Measurements from ENCODE around the gene SELENOO.

SELENOO gene

DNA sequence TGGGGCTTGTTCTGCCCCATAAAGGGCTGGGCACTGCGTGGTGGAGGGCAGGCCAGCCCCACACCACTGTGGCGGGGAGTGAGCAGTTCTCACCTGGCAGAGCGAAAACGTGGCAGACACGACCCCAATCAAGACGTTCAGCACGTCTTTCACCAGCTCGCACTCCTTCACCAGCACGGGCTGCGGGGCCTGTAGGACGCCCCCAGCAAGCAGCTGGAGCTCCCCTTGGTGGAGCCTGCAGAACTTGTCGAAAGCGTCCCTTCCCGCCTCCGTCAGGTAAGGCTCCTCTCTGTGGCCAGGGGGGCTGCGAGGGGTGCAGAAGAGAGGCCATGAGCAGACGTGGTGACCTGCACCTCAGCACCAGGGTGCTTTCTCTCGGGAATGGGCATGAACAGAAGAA lies 32.4 kb downstream of the SELENOO start:
- no peak for TF ChIP-seq CTCF (IDR thresholded peaks at IDR 0.05; ENCODE audit: control extremely low read depth, extremely low read depth, low read depth, missing control alignments)
- ChIA-PET CTCF (interaction anchor here (1.3 to 4.3 kb wide), 4 partner anchors 8 to 27 kb away, joined by 4 to 23 read pairs (median 4); partner anchors contain the start of gene HDAC10), POLR2A (no interaction called here)
- DNase-seq (ENCODE audit: extremely low spot score), result no peak

GRCh38 chr22:50236731-50237409 lies 36.1 kb downstream of the SELENOO start:
- ChIA-PET CTCF (interaction anchor here (0.6 to 3.0 kb wide), 9 partner anchors 14 to 163 kb away, joined by 3 to 10 read pairs (median 3); partner anchors contain the start of gene HDAC10), POLR2A (no interaction called here)
- DNase-seq (ENCODE audit: extremely low spot score), result no peak
- TF ChIP-seq CTCF (IDR thresholded peaks at IDR 0.05; ENCODE audit: control extremely low read depth, extremely low read depth, low read depth, missing control alignments), result peak; percentile 30

GRCh38 chr22:50238755-50239154 lies 37.9 kb downstream of the SELENOO start:
- no peak for TF ChIP-seq CTCF (IDR thresholded peaks at IDR 0.05; ENCODE audit: control extremely low read depth, extremely low read depth, low read depth, missing control alignments)
- no peak for DNase-seq (ENCODE audit: extremely low spot score)
- POLR2A ChIA-PET, result no interaction called here
- CTCF ChIA-PET, result interaction anchor here (1.4 to 2.9 kb wide), 2 partner anchors 11 to 259 kb away, joined by 4 to 15 read pairs; no protein-coding TSS in a partner anchor

GRCh38 chr22:50242406-50242949 lies 41.7 kb downstream of the SELENOO start:
- DNase-seq (ENCODE audit: extremely low spot score), result no peak
- TF ChIP-seq CTCF (IDR thresholded peaks at IDR 0.05; ENCODE audit: control extremely low read depth, extremely low read depth, low read depth, missing control alignments), result no peak
- POLR2A ChIA-PET, result interaction anchor here (0.6 kb wide), 1 partner anchor 265 kb away, joined by 3 read pairs; the partner anchor contains the start of genes LMF2 and NCAPH2
- CTCF ChIA-PET, result interaction anchor here (0.6 to 3.0 kb wide), 15 partner anchors 8 to 379 kb away, joined by 3 to 23 read pairs (median 3); partner anchors contain the start of genes HDAC10 and SCO2

DNA sequence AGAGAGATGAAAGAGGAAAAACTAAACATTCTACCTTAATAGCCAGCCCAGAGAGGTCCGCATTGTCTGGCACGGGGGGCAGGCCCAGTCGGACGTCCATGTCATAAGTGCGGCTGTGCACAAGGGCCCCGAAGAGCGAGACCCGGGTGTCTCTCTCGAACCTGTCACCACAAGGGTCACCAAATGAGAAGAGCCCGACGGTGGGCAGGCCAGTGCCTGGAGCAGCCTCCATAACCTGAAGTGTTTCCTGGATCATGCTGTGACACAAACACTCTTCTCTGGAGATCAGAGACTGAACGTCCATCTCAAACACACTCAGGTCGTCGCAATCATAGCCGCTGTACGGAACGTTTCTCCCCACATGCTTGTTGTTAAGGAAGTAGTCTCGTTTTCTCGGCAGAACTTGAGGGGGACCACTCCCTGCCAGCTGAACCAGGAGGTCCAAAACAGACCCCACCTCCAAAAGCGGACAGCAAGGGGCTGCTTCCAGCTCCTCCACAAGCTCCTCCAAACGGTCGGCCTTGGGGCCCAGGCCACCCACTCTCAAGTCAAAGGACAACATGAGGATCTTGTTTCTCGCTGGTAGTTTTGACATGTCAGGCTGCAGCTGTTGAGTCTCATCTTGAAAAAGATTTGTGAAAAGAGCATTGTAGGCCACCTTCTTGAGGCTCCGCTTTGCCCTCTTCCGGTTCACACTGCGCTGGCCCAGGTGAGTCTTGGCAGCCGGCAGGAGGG lies 43.0 kb downstream of the SELENOO start:
- POLR2A ChIA-PET, result interaction anchor here (0.7 kb wide), 1 partner anchor 8 kb away, joined by 3 read pairs; no protein-coding TSS in a partner anchor
- CTCF ChIA-PET, result interaction anchor here (0.9 to 3.6 kb wide), 14 partner anchors 13 to 448 kb away, joined by 3 to 13 read pairs (median 3); no protein-coding TSS in a partner anchor

More for the DNA sequence above, 43.0 kb downstream of the SELENOO start:
- no peak for DNase-seq (ENCODE audit: extremely low spot score)
- TF ChIP-seq CTCF (IDR thresholded peaks at IDR 0.05; ENCODE audit: control extremely low read depth, extremely low read depth, low read depth, missing control alignments), result no peak
